Motor neuron (in vitro differentiated cells): ENCODE measurements around the gene RBM4. TPM values are rescaled to one million over a fixed set of nuclear protein-coding genes. Genes with fewer than 3 reads are reported as not detected.

Source experiments
- ATAC-seq, 8 experiments: fragments of 200-7000 bp; cut with Tn5 transposase; replicated peaks in 6 of 8; 2 replicates each; pipeline ENCODE4 v1.8.0; 2021; ENCODE audit warnings: mild to moderate bottlenecking in 8 of 8, moderate library complexity in 8 of 8
- H3K27ac ChIP-seq, 2 donors: fragments of 250-450 bp; sonication (Bioruptor Pico); 2 replicates each; pipeline ENCODE4 v1.9.0; 2021; ENCODE audit warnings: antibody characterized with exemption in 2 of 2, mild to moderate bottlenecking in 2 of 2, moderate library complexity in 1 of 2
- H3K4me1 ChIP-seq, 2 donors: fragments of 250-450 bp; sonication (Bioruptor Pico); replicated peaks in 1 of 2; 2 replicates each; pipeline ENCODE4 v1.6.1; 2021; ENCODE audit warnings: antibody characterized with exemption in 2 of 2, mild to moderate bottlenecking in 2 of 2, moderate library complexity in 1 of 2
- H3K4me3 ChIP-seq, 5 donors: fragments of 250-450 bp; sonication (Bioruptor Pico); 2 replicates each; pipeline ENCODE4 v1.9.0; 2021; ENCODE audit warnings: antibody characterized with exemption in 5 of 5, mild to moderate bottlenecking in 5 of 5, moderate library complexity in 4 of 5
- WGBS, 10 experiments: fragments of 450-650 bp; shearing (Covaris generic); methylation state at CpG; one replicate each; pipeline ENCODE4 v1.0.0; 2022; 5-methylcytosine and 5-hydroxymethylcytosine counted together
- in situ Hi-C, 9 experiments: fragments of 400-800 bp; cut with MboI; loops; one replicate each; pipeline ENCODE4 v1.15.0; 2021; ENCODE audit warnings: low sequenced_read_pairs in 9 of 9, low pct_unique_long_range_greater_than_20kb in 2 of 9; ENCODE audit not compliant: unreplicated experiment in 9 of 9
- total RNA-seq, 8 experiments: library from RNA; unstranded; fragments of 300-600 nt; gene quantifications; 2 replicates each; pipeline versions ENCODE4 v1.2.3 to v1.2.4, GENCODE V29; 2022

RBM4 gene
- total RNA-seq, 8 experiments from 2014 or later = 122 to 311 (median 170) TPM

DNA sequence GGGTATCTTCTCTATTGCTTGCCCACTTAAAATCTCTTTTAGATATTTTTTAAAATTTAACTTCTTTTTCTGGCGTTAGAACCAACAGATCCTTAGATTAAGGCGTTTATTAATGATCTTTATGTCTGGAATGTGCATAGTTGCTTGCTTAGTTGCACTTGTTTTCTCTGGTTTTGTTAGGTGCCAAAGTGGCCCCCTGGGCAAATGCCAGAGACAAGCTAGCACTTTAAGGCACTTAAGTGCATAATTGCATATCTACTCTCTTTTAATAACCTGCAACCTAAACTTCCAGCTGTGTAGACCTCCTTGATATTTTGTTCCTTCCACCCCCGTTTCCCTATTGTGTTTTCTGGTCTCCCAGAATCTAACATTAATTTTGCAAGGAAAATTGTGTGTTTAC lies 3.3 kb downstream of the RBM4 start:
- H3K27ac ChIP-seq = no peak overlapping the region
- 0 to 65% (median 33%) methylated on average over 1 to 3 of the region's 3 CpGs; no CpG with 5 or more reads in 1 of the 10 experiments for WGBS, 10 experiments
- H3K4me3 ChIP-seq = peak overlapping the region; percentile 18 to 97 (median 80)
- H3K4me1 ChIP-seq = peaks cover 62% of the 10 kb centered on the region in 2 donors
- no peak for ATAC-seq
- in situ Hi-C loops = no loop called here

- ATAC-seq = no peak
- peaks cover 53 to 55% of the 10 kb centered on the region in 2 donors for H3K4me1 ChIP-seq
- H3K4me3 ChIP-seq = no peak overlapping the region
- in situ Hi-C loops = no loop called here
- H3K27ac ChIP-seq = no peak overlapping the region
- WGBS, 10 experiments = 80 to 99% (median 97%) methylated on average over 2 to 12 of the region's 24 CpGs; no CpG with 5 or more reads in 7 of the 10 experiments
Measured at GRCh38 chr11:66643745-66644437, 5.4 kb downstream of the RBM4 start.

GRCh38 chr11:66646828-66647227 lies 8.3 kb downstream of the RBM4 start:
- H3K27ac ChIP-seq = no peak overlapping the region
- in situ Hi-C loops = no loop called here
- no peak overlapping the region for H3K4me3 ChIP-seq
- WGBS, 10 experiments = 86 to 100% (median 99%) methylated on average over 1 to 4 of the region's 4 CpGs
- peaks cover 32 to 43% of the 10 kb centered on the region in 2 donors for H3K4me1 ChIP-seq
- no peak for ATAC-seq

GRCh38 chr11:66649903-66650302 lies 11.4 kb downstream of the RBM4 start:
- Histone ChIP-seq H3K27ac (no peak overlapping the region), H3K4me3 (no peak overlapping the region), H3K4me1 (peaks cover 4 to 12% of the 10 kb centered on the region in 2 donors)
- in situ Hi-C loops = no loop called here
- 83 to 100% (median 99%) methylated on average over 1 to 5 of the region's 5 CpGs; no CpG with 5 or more reads in 2 of the 10 experiments for WGBS, 10 experiments
- no peak for ATAC-seq

DNA sequence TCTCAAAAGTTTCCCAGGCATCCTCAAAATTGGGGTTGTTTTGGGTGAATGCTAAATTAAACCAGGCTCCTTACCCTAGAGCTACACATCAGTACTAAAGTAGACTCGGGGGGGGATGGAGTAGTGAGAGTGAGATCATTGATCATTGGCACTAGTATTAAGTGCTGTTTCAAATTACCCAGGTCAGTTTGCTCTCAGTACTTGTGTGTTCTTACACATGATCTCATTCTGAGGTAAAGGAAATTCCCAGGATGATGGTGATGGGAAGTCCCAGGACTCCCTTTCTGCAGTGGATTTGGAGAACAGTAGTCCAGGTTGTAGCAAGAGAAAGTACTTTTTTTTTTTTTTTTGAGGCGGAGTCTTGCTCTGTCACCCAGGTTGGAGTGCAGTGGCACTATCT lies 12.5 kb downstream of the RBM4 start:
- in situ Hi-C loops = no loop called here
- H3K4me3 ChIP-seq = no peak overlapping the region
- peaks cover 0 to 3% of the 10 kb centered on the region in 2 donors for H3K4me1 ChIP-seq
- 17 to 100% (median 86%) methylated on average over 1 of the region's 2 CpGs; no CpG with 5 or more reads in 7 of the 10 experiments for WGBS, 10 experiments
- H3K27ac ChIP-seq = no peak overlapping the region
- peak in 1 of 8 experiments; percentile 14 for ATAC-seq

GRCh38 chr11:66652651-66653050 lies 14.1 kb downstream of the RBM4 start:
- H3K4me1 ChIP-seq = no peaks in the 10 kb centered on the region
- peak in 2 of 8 experiments; percentile 4 to 9 for ATAC-seq
- no peak overlapping the region for H3K4me3 ChIP-seq
- 85 to 100% (median 100%) methylated on average over 1 to 6 of the region's 7 CpGs; no CpG with 5 or more reads in 2 of the 10 experiments for WGBS, 10 experiments
- no peak overlapping the region for H3K27ac ChIP-seq
- in situ Hi-C loops = no loop called here

- ATAC-seq = peak in 4 of 8 experiments; percentile 5 to 25 (median 15)
- in situ Hi-C loops = no loop called here
- no peaks in the 10 kb centered on the region for H3K4me1 ChIP-seq
- 66 to 100% (median 93%) methylated on average over 1 to 6 of the region's 6 CpGs for WGBS, 10 experiments
- H3K4me3 ChIP-seq = no peak overlapping the region
- no peak overlapping the region for H3K27ac ChIP-seq
Measured at GRCh38 chr11:66653123-66653522, 14.6 kb downstream of the RBM4 start.

GRCh38 chr11:66659763-66660162 lies 21.3 kb downstream of the RBM4 start:
- no peak overlapping the region for H3K4me3 ChIP-seq
- H3K27ac ChIP-seq = no peak overlapping the region
- ATAC-seq = no peak
- WGBS, 10 experiments = 69 to 100% (median 89%) methylated on average over 1 to 2 of the region's 2 CpGs
- H3K4me1 ChIP-seq = no peaks in the 10 kb centered on the region
- in situ Hi-C loops = no loop called here

GRCh38 chr11:66663741-66664296 lies 25.3 kb downstream of the RBM4 start:
- in situ Hi-C loops = no loop called here

DNA sequence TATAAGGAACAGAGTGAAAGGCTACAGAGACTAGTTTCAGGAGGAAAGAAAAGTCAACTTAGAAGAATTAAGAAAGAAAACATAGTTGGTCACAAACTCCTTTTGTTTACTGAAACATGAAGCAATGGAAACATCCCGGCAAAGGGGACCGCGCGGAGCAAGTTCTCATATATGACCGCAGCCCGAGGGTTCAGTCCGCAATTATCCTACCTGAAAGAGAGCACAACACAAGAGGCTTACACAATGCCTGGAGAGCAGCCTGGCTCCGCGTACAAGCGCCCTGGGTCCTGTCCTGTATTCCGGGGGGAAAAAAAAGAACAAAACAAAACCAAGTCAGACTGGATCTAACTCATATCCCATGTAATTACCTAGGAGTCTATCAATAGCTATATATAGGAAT lies 26.9 kb downstream of the RBM4 start:
- Histone ChIP-seq H3K4me3 (no peak overlapping the region), H3K27ac (no peak overlapping the region), H3K4me1 (peaks cover 4 to 13% of the 10 kb centered on the region in 2 donors)
- WGBS, 10 experiments = 84 to 100% (median 94%) methylated on average over 1 to 11 of the region's 11 CpGs
- in situ Hi-C loops = no loop called here
- ATAC-seq = no peak

More at GRCh38 chr11:66663741-66664296, 25.3 kb downstream of the RBM4 start:
- 100% methylated on average over 1 of the region's 1 CpG; no CpG with 5 or more reads in 8 of the 10 experiments for WGBS, 10 experiments
- Histone ChIP-seq H3K4me1 (peaks cover 4 to 13% of the 10 kb centered on the region in 2 donors), H3K27ac (no peak overlapping the region), H3K4me3 (no peak overlapping the region)
- ATAC-seq = no peak

DNA sequence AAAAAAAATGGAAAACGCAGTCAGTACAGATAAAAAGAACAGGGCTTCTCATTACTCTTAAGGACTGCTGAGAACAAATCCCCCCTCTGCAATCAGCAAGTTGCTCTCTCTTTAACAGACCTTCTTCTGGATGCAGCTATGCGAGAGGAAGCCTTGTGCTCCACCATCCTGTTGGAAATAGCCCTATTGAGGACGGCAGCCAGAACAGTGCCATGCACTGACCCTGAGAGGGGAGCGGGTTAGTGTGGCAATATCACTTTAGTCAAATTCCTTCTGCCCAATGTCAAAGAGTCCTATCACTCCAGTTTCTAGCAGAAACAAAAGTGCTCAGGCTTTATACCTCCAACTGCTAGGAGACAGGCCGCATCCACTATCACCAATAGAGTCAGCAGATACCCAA lies 32.3 kb downstream of the RBM4 start:
- peaks cover 22 to 60% of the 10 kb centered on the region in 2 donors for H3K4me1 ChIP-seq
- no peak overlapping the region for H3K27ac ChIP-seq
- in situ Hi-C loops = no loop called here
- ATAC-seq = peak in 3 of 8 experiments; percentile 19 to 22 (median 20)
- WGBS, 10 experiments = 20 to 100% (median 89%) methylated on average over 1 to 4 of the region's 5 CpGs; no CpG with 5 or more reads in 1 of the 10 experiments
- no peak overlapping the region for H3K4me3 ChIP-seq

- no peak for ATAC-seq
- in situ Hi-C loops = loop anchor here in 3 of 9 experiments (25.0 kb wide), 1 partner anchor 263 kb away; the partner anchor contains the start of gene NPAS4 (in 3 of the 3)
- H3K27ac ChIP-seq = no peak overlapping the region
- WGBS, 10 experiments = 58 to 100% (median 100%) methylated on average over 1 to 2 of the region's 2 CpGs; no CpG with 5 or more reads in 2 of the 10 experiments
- peaks cover 31 to 56% of the 10 kb centered on the region in 2 donors for H3K4me1 ChIP-seq
- peak overlapping the region in 4 of 5 donors; percentile 59 to 84 (median 70) for H3K4me3 ChIP-seq
Measured at GRCh38 chr11:66674964-66675602, 36.6 kb downstream of the RBM4 start.
